EH (cell line): ENCODE measurements around the gene SRRT.

Experiments used
- DNase-seq: peaks from one replicate; pipeline ENCODE4 v3.0.0-alpha.2; 2015; ENCODE audit warnings: low read depth

The SRRT gene

GRCh38 chr7:100879685-100880261, 4.9 kb downstream of the SRRT start:
- no peak for DNase-seq

DNA sequence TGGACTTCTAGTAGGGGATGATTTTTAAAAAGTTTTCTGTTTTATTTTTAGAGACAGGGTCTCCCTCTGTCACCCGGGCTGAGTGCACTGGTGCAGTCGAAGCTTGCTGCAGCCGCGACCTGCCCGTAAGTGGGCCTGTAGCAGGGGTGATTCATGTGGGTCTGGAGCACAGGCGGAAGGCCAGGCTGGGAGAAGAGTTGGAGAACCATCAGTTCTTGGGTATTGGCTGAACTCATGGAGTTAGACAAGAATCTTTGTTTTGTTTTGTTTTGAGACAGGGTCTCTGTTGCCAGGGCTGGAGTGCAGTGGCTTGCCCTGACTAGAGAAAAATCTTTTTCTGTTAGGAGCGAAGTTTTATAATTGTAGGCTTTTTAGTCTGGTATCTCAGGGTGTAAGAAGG, 5.7 kb downstream of the SRRT start:
- no peak for DNase-seq

DNA sequence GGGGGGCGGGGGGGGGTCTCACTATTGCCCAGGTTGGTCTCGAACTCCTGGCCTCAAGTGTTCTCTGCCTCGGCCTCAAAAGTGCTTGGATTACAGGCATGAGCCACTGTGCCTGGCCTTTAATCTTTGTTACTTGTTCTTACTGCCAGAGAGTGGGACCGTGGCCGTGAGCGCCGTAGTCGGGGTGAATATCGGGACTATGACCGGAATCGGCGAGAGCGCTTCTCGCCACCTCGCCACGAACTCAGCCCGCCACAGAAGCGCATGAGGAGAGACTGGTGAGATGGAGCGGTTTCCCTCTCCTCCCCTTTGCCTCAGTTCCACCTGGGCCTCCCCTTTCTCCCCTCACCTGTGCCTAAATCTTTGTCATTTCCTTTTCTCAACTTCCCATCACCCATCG, 6.2 kb downstream of the SRRT start:
- DNase-seq = no peak

DNA sequence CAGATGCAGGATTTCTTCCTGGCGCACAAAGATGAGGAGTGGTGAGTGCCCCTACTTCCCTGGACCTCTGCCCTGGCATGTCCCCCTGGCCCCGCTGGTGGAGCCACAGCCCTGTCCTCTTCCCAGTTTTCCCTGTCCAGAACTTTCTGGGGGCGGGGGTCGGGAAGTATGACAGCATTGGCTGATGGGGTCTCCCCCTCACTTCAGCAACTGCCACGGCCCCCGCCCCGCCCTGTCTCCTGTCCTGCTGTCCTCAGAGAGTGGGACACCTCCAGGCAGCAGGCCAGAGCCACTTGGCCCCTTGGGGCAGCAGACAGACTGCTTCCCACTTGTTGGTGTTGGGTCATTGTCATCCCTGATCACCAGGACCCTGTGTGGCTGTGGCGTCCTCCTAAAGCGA, 7.3 kb downstream of the SRRT start:
- no peak for DNase-seq

- no peak for DNase-seq
Measured at GRCh38 chr7:100882785-100883526, 8.1 kb downstream of the SRRT start.

DNA sequence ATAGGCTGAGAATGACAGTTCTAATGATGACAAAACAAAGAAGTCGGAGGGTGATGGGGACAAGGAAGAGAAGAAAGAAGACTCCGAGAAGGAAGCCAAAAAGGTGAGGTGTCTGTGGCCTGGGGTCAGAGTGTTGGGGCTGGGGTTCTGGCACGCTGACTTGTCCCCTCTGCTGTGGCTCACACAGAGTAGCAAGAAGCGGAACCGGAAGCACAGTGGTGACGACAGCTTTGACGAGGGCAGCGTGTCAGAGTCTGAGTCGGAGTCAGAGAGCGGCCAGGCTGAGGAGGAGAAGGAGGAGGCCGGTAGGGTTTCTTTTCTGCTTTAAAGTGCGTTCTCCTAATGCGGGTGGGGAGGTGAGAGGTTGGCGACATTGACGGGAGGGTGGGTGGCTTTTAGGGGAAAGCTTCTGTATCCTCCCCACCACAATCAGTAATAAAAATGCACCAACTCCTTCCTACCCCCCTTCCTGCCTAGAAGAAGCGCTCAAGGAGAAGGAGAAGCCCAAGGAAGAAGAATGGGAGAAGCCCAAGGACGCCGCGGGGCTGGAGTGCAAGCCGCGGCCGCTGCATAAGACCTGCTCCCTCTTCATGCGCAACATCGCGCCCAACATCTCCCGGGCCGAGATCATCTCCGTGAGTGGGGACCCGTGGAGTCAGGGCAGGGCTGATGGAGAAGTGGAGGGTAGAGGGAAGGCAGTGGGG, 10.0 kb downstream of the SRRT start:
- no peak for DNase-seq

GRCh38 chr7:100885440-100886141, 10.7 kb downstream of the SRRT start:
- no peak for DNase-seq

DNA sequence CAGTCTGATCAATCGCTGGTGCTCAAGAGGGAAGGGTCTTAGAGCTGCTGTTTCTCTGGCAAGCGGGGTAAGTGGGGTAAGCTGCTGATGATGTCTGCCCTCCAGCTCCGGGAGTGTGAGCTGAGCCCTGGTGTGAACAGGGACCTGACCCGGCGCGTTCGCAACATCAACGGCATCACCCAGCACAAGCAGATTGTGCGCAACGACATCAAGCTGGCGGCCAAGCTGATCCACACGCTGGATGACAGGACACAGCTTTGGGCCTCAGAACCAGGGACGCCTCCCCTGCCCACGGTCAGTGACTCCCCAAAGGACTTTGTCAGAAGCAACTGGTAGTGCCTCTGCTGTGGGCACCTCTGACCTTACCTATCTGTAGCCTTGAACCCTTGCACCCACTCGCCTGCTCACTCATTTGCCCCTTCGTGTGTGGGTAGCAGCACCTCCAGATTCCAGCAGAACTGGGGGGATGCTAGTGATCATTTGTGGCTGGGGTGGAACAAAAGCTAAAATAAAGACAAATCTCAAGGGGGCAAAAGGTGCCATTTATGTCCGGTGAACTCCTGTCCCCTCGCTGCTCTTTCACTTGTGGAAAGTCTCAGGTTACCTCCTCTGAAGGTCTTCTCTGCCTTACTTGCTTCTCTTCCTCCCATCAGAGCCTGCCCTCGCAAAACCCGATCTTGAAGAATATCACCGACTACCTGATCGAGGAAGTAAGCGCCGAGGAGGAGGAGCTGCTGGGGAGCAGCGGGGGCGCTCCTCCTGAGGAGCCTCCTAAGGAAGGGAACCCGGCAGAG, 11.4 kb downstream of the SRRT start:
- no peak for DNase-seq

- DNase-seq = no peak
Measured at GRCh38 chr7:100886936-100887515, 12.1 kb downstream of the SRRT start.

- DNase-seq = no peak
Measured at GRCh38 chr7:100887516-100888290, 12.8 kb downstream of the SRRT start.

- DNase-seq = no peak
Measured at GRCh38 chr7:100888291-100888987, 13.5 kb downstream of the SRRT start.

GRCh38 chr7:100888988-100889750, 14.3 kb downstream of the SRRT start, which contains the start of gene UFSP1:
Gene UFSP1 (minus strand): TSS chr7:100889715. CDS start chr7:100889271, 444 bp downstream.
- DNase-seq = no peak

DNA sequence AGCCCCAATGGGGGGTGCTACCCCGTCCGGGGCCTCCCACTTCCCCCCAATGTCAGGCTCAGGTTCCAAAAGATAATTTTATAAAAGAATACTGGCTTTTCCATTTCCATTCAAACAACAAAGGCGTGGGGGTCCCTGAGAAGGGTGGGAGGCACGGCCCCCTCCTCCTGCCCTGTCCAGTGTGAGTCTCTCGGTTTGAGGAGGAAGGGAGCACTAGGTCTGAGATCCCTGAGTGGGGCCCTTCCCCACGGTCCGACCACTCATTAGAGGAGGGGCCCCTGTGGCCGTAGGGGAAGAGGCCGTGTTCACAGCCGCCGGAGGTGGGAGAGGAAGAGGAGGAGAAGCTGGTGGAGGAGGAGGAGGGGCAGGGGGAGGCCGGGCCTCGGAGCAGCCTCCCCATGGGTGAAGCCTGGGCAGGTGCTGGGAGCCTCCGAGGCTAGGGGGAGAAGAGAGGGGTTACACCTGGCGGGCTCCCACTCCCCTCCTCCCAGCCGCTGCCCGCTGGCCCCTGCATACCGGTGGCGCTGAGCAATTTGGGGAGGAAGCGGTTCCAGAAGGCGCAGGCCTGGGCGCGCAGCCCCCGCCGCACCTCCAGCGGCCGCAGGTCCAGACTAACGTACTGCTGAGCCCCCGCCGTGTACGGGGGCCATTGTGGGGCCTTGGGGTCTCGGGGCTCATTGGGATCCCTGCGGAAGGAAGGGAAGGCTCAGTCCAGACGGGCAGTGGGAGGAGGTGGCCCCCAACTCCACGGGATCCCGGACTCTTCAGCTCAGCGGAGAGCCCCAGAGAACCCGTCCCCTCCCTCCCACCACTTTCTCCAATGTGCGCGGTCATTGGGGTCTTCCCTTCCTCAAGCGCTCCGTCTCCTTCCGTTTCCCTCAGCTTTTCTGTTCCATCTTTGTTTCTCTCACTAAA, 16.0 kb downstream of the SRRT start:
- no peak for DNase-seq

GRCh38 chr7:100891568-100892247, 16.8 kb downstream of the SRRT start:
- DNase-seq = peak; percentile 29

DNA sequence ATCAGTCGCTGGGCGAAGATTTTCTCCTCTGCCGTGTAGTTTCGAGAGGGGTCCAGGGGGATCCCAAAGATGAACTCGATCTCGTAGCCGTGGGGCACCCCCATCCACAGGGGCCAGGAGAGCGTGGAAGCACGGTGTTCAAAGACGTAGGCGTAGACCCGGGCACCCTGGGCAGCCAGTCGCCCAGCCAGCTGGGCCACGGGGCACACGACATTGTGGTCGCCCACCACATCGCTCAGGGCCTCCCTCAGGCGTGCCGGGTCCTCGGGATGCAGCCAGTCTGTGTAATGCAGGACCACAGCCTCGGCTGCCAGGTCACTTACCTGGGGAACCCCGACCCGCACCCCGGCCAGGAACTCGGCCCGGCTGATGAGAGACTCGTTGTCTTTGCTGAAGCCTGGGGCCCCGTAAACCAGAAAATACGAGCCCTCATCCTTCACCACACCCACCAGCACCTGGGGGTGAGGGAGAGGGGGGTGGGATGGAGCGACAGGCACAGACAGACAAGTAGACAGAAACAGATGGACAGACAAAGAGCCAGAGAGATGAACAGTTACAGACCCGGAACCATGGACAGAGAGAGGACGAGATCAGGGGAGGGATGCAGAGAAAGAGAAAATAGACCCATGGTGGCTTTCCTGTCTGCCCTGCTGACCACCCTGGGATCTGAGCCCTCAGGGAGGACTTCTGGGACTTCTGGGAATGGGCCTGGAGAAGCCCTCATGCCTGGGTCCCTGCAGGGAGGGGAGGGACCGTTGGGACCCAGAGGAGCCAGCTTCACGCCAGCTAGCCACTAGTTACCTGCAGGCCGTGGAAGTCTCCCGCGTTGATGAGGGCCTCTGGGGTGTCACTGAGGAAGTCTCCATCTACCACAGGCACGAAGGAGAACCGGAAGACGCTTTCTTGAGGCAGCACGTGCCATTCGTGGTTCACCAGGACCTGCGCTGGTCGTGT, 17.7 kb downstream of the SRRT start:
- DNase-seq = no peak

GRCh38 chr7:100893318-100893895, 18.5 kb downstream of the SRRT start:
- no peak for DNase-seq
